Measurements from ENCODE around the gene ZNF319.

Gene ZNF319

DNA sequence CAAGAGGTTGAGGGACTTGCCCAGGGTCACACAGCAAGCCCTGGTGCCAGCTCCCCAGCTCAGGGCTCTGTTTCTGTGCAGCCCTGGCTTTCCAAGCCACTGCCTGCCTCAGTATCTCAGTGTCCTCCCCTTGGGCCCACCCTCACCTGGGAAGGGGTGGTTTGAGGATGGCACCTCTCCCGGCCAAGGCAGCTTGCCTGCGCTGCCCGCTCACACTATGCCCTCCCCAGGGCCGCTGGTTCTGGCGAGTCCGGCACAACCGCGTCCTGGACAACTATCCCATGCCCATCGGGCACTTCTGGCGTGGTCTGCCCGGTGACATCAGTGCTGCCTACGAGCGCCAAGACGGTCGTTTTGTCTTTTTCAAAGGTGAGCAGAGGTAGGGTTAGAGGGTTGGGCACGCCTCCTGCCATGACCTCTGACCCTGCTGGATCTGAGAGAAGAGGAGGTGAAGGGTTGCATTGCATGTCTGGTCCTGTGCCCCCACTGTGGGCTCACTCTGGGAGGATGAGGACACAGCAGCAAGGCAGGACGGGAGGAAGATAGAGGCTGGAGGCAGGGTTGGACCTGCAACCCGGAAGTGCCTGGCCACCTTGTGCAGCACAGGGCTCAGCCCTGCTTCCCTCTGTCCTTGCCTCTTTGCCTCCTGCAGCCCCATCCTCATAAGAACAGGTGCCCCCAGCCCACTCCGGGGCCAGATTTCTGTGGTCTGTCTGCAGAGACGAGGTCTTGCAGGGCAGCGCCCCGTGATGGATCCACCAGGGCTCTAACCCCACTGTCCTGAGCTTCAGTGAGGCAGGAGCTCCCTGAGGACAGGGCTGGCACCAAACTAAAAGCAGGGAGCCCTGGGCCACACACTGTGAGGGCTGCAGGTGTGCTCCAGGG, 41.8 kb upstream of the ZNF319 start:
- H3K4me3 ChIP-seq (ENCODE audit: low read length), result no peak overlapping the region
- H3K9me3 ChIP-seq (ENCODE audit: low read length), result no peaks in the 10 kb centered on the region
- peaks cover 62% of the 10 kb centered on the region for H3K36me3 ChIP-seq (ENCODE audit: insufficient read depth, low read length)
- H3K27me3 ChIP-seq (ENCODE audit: insufficient read depth, low read length), result no peaks in the 10 kb centered on the region
- peaks cover 2% of the 10 kb centered on the region for H3K4me1 ChIP-seq (ENCODE audit: insufficient read depth, low read length)
- H2AFZ ChIP-seq (ENCODE audit: low read depth, low read length), result no peak overlapping the region

DNA sequence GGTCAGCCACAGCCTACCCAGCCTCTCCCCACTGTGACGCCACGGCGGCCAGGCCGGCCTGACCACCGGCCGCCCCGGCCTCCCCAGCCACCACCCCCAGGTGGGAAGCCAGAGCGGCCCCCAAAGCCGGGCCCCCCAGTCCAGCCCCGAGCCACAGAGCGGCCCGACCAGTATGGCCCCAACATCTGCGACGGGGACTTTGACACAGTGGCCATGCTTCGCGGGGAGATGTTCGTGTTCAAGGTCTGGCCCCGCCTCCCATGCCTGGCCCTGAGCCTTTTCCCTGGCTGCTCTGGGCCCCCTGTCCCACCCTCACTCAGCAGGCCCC, 41.1 kb upstream of the ZNF319 start:
- H3K27me3 ChIP-seq (ENCODE audit: insufficient read depth, low read length), result no peaks in the 10 kb centered on the region
- H3K9me3 ChIP-seq (ENCODE audit: low read length), result no peaks in the 10 kb centered on the region
- H3K4me1 ChIP-seq (ENCODE audit: insufficient read depth, low read length), result no peaks in the 10 kb centered on the region
- H3K4me3 ChIP-seq (ENCODE audit: low read length), result no peak overlapping the region
- no peak overlapping the region for H2AFZ ChIP-seq (ENCODE audit: low read depth, low read length)
- peaks cover 62% of the 10 kb centered on the region for H3K36me3 ChIP-seq (ENCODE audit: insufficient read depth, low read length)

DNA sequence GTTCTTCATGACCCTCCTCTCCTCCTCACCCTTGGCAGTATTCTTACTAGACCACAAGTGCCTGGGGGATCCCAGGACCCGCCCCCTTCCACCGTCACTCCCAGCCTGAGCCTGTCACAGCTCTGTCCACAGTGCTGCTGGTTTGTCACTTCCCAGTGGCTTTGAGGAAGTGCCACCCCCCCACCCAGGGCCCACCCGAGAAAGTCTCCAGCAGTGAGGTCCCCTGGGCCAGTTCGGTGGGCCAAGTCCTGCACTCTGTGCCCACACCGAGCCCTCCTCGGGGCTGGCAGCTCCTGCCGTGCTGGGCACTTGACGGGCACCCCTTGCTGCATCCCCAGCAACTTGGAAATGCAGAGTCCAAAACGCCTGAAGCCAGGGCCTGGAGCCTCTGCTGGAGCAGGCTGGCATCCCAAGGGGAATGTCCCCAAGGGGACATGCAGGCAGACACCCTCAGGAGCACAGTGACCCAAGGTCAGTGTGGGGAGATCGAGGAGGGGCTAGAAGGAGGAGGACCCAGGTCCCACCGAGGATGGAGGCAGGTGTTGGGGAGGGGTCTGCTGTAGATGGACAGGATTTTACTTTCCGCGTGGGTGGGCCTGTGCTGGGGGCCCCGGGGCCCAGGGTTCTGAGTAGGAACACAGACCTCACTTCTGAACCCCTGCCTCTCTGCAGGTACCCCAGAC, 40.6 kb upstream of the ZNF319 start:
- H3K27me3 ChIP-seq (ENCODE audit: insufficient read depth, low read length), result no peaks in the 10 kb centered on the region
- no peaks in the 10 kb centered on the region for H3K9me3 ChIP-seq (ENCODE audit: low read length)
- H2AFZ ChIP-seq (ENCODE audit: low read depth, low read length), result no peak overlapping the region
- peaks cover 62% of the 10 kb centered on the region for H3K36me3 ChIP-seq (ENCODE audit: insufficient read depth, low read length)
- no peak overlapping the region for H3K4me3 ChIP-seq (ENCODE audit: low read length)
- no peaks in the 10 kb centered on the region for H3K4me1 ChIP-seq (ENCODE audit: insufficient read depth, low read length)

DNA sequence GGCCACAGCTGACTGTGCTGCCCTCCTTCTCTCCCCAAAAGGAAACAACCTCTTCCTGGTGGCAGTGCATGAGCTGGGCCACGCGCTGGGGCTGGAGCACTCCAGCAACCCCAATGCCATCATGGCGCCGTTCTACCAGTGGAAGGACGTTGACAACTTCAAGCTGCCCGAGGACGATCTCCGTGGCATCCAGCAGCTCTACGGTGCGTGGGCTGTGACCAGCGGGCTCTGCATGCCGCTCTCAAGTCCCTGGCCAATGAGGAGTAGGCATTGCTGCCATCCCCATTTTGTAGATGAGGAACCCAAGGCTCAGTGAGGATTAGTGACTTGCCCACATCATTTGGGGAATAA, 40.0 kb upstream of the ZNF319 start:
- no peak overlapping the region for H2AFZ ChIP-seq (ENCODE audit: low read depth, low read length)
- H3K4me1 ChIP-seq (ENCODE audit: insufficient read depth, low read length), result no peaks in the 10 kb centered on the region
- no peaks in the 10 kb centered on the region for H3K9me3 ChIP-seq (ENCODE audit: low read length)
- H3K4me3 ChIP-seq (ENCODE audit: low read length), result no peak overlapping the region
- H3K36me3 ChIP-seq (ENCODE audit: insufficient read depth, low read length), result peaks cover 62% of the 10 kb centered on the region
- no peaks in the 10 kb centered on the region for H3K27me3 ChIP-seq (ENCODE audit: insufficient read depth, low read length)

DNA sequence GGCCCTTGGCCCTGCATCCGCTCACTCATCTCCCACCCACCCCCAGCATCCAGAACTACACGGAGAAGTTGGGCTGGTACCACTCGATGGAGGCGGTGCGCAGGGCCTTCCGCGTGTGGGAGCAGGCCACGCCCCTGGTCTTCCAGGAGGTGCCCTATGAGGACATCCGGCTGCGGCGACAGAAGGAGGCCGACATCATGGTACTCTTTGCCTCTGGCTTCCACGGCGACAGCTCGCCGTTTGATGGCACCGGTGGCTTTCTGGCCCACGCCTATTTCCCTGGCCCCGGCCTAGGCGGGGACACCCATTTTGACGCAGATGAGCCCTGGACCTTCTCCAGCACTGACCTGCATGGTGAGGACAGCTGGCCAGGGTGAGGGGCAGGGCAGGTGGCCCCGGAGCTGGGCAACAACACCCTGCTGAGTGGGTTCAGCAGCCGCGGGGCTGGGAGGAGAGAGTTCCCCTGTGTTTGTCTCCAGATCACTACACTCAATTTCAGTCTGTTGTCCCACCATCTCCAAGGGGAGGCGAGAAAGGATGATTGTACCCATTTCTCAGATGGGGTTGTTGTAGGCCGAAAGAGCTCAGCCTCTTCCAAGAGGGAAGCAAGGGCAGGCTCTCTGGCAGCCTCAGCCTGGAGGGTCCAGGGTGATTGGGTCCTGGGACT, 39.5 kb upstream of the ZNF319 start:
- H3K27me3 ChIP-seq (ENCODE audit: insufficient read depth, low read length), result no peaks in the 10 kb centered on the region
- no peaks in the 10 kb centered on the region for H3K4me1 ChIP-seq (ENCODE audit: insufficient read depth, low read length)
- no peaks in the 10 kb centered on the region for H3K9me3 ChIP-seq (ENCODE audit: low read length)
- no peak overlapping the region for H3K4me3 ChIP-seq (ENCODE audit: low read length)
- H2AFZ ChIP-seq (ENCODE audit: low read depth, low read length), result no peak overlapping the region
- peaks cover 59% of the 10 kb centered on the region for H3K36me3 ChIP-seq (ENCODE audit: insufficient read depth, low read length)

DNA sequence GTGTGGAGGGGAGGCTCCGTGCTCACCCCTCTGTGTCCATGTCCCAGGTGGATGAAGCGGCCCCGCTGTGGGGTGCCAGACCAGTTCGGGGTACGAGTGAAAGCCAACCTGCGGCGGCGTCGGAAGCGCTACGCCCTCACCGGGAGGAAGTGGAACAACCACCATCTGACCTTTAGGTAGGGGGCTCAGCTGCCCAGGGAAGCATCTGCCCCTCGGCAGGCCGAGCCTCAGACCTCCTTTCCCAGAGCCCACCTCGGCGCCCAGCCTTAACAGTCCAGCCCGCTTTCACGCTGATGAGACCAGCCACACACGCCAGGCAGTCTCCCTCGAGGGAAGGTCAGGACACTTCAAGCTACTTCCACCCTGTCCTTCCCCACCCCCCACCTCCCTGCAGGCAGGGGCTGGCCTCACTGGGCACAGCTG, 37.8 kb upstream of the ZNF319 start:
- Histone ChIP-seq H3K36me3 (ENCODE audit: insufficient read depth, low read length) (peaks cover 44% of the 10 kb centered on the region), H2AFZ (ENCODE audit: low read depth, low read length) (no peak overlapping the region), H3K9me3 (ENCODE audit: low read length) (no peaks in the 10 kb centered on the region), H3K27me3 (ENCODE audit: insufficient read depth, low read length) (no peaks in the 10 kb centered on the region), H3K4me1 (ENCODE audit: insufficient read depth, low read length) (no peaks in the 10 kb centered on the region), H3K4me3 (ENCODE audit: low read length) (no peak overlapping the region)

DNA sequence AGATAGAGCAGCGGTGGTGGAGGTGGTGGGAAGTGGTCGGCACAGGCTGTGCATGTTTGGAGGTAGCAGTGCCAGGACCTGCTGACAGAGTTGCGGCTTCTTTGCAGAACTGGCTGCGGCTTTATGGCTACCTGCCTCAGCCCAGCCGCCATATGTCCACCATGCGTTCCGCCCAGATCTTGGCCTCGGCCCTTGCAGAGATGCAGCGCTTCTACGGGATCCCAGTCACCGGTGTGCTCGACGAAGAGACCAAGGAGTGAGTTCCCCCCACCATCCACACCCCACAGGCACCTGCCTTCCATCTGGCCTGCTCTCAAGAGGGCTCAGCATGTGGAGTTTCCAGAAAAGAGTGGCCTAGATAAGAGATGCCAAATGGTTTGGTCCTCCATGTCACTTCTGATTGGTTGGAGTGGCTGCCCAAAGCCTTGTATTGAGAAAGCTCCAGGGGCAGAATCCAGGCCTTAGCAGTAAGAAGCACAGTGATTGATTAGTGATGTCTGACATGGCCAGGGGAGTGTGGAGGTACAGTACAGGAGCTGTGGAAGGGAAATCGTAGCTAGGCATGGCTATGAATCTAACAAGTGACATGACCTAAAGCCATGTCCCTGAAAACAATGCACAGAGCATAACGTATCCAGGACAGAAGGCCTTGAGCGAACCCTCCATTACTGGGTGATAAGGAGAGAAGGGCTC, 37.0 kb upstream of the ZNF319 start:
- H3K27me3 ChIP-seq (ENCODE audit: insufficient read depth, low read length), result no peaks in the 10 kb centered on the region
- no peaks in the 10 kb centered on the region for H3K9me3 ChIP-seq (ENCODE audit: low read length)
- no peak overlapping the region for H3K4me3 ChIP-seq (ENCODE audit: low read length)
- peaks cover 2% of the 10 kb centered on the region for H3K4me1 ChIP-seq (ENCODE audit: insufficient read depth, low read length)
- no peak overlapping the region for H2AFZ ChIP-seq (ENCODE audit: low read depth, low read length)
- peaks cover 36% of the 10 kb centered on the region for H3K36me3 ChIP-seq (ENCODE audit: insufficient read depth, low read length)

DNA sequence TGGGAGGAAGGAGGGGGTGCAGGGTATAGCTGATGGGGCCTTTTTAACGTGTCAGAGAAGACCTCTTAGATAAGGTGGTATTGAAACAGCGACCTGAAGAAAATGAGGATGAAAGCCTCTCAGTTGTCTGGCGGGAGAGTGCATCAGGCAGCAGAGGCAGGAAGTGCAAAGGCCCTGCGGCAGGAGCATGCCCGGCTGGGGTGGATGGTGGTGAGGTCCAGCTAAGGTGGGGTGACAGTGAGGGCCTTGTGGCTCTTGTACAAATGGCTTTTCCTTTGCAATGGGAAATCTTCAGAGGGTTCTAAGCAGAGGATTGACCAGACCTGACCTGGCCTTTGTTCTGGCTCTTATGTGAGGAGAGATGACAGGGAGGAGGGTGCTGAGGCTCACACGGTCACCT, 36.5 kb upstream of the ZNF319 start:
- Histone ChIP-seq H3K27me3 (ENCODE audit: insufficient read depth, low read length) (no peaks in the 10 kb centered on the region), H3K36me3 (ENCODE audit: insufficient read depth, low read length) (peaks cover 31% of the 10 kb centered on the region), H3K4me3 (ENCODE audit: low read length) (no peak overlapping the region), H3K9me3 (ENCODE audit: low read length) (no peaks in the 10 kb centered on the region), H3K4me1 (ENCODE audit: insufficient read depth, low read length) (peaks cover 4% of the 10 kb centered on the region), H2AFZ (ENCODE audit: low read depth, low read length) (no peak overlapping the region)

DNA sequence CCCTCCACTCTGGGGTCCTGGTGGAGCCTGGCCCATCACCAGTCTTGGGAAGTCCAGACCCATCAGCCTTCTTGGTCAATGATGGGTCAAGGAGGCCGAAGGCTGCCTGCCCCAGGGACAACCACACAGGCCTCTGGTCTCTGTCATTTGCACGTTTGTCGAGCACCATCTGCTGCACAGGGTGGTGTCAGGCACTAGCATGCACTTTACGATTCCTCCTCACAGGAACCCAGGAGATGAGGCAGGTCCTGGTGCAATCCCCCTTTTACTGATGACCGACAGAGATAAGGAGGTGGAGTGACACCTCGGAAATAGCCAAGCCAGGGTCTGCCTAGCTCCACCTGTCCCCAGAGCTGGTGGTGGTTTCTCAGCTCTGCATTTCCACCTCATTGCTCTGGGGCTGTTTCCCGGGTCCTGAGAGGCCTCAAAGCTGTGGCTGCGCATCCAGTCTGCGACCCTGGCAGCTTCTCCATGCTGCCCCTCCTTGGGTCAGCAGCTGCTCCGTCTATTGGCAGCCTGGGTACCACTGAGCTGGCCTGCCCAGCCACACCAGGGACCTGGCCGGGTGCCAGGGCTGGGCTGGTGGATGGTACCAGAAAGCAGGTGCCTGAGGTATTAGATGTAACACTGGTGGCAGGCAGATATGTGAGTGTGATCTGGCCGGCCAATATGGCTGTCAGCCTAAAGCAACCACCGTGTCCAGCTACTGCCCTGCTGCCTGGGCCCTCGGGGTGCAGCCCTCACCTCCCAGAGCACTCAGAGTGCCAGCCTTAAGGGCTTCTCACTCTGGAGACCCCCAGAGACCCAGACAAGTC, 35.1 kb upstream of the ZNF319 start:
- H3K27me3 ChIP-seq (ENCODE audit: insufficient read depth, low read length), result no peaks in the 10 kb centered on the region
- H3K4me1 ChIP-seq (ENCODE audit: insufficient read depth, low read length), result peaks cover 4% of the 10 kb centered on the region
- H3K4me3 ChIP-seq (ENCODE audit: low read length), result no peak overlapping the region
- peaks cover 23% of the 10 kb centered on the region for H3K36me3 ChIP-seq (ENCODE audit: insufficient read depth, low read length)
- H2AFZ ChIP-seq (ENCODE audit: low read depth, low read length), result no peak overlapping the region
- no peaks in the 10 kb centered on the region for H3K9me3 ChIP-seq (ENCODE audit: low read length)

DNA sequence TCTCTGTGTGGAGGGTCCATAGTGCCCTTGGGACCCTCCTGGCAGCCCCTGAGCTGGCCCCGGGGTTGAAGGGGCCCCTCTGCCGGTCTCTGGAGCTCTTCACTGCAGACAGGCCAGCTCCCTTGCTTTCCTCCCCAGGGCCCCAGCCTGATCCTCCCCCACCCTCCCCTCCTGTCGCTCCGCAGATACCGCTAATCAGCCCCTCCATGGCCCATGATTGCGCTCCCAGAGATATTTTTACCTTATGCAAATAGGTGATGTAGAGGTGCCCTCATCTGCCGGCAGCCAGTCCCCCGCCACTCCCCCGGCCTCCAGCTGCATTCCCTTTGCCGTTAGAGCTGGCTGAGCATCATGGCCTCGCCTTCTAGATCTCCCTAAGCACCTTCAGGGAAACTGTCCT, 34.3 kb upstream of the ZNF319 start:
- no peak overlapping the region for H3K4me3 ChIP-seq (ENCODE audit: low read length)
- no peaks in the 10 kb centered on the region for H3K9me3 ChIP-seq (ENCODE audit: low read length)
- H3K36me3 ChIP-seq (ENCODE audit: insufficient read depth, low read length), result peaks cover 15% of the 10 kb centered on the region
- no peak overlapping the region for H2AFZ ChIP-seq (ENCODE audit: low read depth, low read length)
- H3K27me3 ChIP-seq (ENCODE audit: insufficient read depth, low read length), result no peaks in the 10 kb centered on the region
- peaks cover 4% of the 10 kb centered on the region for H3K4me1 ChIP-seq (ENCODE audit: insufficient read depth, low read length)

DNA sequence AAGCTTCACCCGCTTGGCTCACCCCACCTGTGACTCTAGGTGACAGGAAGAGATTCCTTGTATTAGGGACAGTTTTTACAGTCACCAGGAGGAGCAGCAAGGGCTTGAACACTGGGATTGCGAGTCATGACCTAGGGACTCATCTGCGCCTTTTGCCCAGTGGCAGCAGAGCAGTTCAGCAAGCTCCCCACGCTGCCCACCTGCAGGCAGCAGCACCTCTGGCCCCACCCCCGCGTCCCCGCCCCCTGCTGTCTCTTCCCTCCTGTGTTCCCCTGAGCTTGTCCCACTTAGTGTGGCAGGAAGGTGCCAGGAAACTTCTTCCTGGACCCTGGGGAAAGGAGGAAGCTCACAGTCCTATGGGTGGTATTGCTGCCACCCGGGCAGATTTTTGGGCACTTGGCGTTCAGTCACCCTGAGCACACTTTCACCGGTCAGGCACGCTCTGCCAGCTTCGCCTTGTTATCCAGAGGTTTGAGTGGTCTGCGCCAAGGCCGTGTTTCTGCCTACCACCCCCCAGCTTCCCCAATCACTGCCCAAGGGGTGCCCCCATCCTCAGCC, 33.7 kb upstream of the ZNF319 start:
- H3K27me3 ChIP-seq (ENCODE audit: insufficient read depth, low read length), result no peaks in the 10 kb centered on the region
- no peaks in the 10 kb centered on the region for H3K9me3 ChIP-seq (ENCODE audit: low read length)
- no peak overlapping the region for H3K4me3 ChIP-seq (ENCODE audit: low read length)
- H3K4me1 ChIP-seq (ENCODE audit: insufficient read depth, low read length), result peaks cover 4% of the 10 kb centered on the region
- H3K36me3 ChIP-seq (ENCODE audit: insufficient read depth, low read length), result peaks cover 10% of the 10 kb centered on the region
- no peak overlapping the region for H2AFZ ChIP-seq (ENCODE audit: low read depth, low read length)

DNA sequence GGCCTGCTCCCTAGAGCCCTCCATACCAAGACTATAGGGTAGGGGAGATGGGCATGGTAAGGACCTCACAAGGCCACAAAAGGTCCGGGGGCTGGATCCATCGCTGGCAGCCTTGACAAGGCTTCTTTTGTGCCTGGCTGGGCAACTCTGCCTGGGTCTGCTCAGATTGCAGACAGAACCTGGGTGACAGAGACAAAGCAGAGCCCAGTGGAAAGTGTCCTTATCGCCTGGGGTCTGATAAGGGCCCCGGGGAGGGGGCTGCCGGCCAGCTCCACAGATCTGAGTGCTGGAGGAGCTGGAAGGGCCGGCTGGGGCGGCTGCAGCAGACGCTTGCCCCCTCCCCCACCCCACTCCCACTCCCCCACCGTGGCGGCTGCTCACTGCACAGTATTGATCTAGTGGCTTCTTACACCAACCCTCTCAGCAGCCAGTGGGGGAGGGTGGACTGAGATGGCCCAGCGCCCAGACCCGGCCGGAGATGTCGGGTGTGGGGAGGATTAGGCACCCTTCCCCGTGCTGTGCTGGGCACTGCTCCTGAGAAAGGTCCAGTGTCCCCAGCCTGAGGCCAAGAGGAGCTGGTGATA, 32.3 kb upstream of the ZNF319 start:
- Histone ChIP-seq H3K27me3 (ENCODE audit: insufficient read depth, low read length) (no peaks in the 10 kb centered on the region), H3K4me3 (ENCODE audit: low read length) (no peak overlapping the region), H2AFZ (ENCODE audit: low read depth, low read length) (no peak overlapping the region), H3K9me3 (ENCODE audit: low read length) (no peaks in the 10 kb centered on the region), H3K36me3 (ENCODE audit: insufficient read depth, low read length) (peaks cover 1% of the 10 kb centered on the region), H3K4me1 (ENCODE audit: insufficient read depth, low read length) (peaks cover 11% of the 10 kb centered on the region)

All from neuron (in vitro differentiated cells).